Stomach (tissue), 9 donors: Measurements from ENCODE around the gene SH3BGRL2. TPM values are rescaled to one million over a fixed set of nuclear protein-coding genes. Genes with fewer than 3 reads are reported as not detected.

Experiments
- DNase-seq, 2 donors: peaks; one replicate each; pipeline versions ENCODE4 v3.0.0 to v3.0.0-alpha.2; 2013 to 2019
- H3K27ac ChIP-seq, 5 donors: fragments of 200-600 bp in 4 of 5; sonication (generic) in 4 of 5; one replicate each; pipeline ENCODE4 v1.5.1; 2013 to 2019; ENCODE audit warnings: mild to moderate bottlenecking in 1 of 5, moderate library complexity in 1 of 5
- H3K27me3 ChIP-seq, 3 donors: fragments of 200-600 bp; sonication (generic); one replicate each; pipeline ENCODE4 v1.5.1; 2017 to 2019; ENCODE audit warnings: mixed run types in 1 of 3
- H3K36me3 ChIP-seq, 4 donors: fragments of 200-600 bp; sonication (generic); 1 replicate in 3 of 4; 2 replicates in 1 of 4; pipeline ENCODE4 v1.5.1; 2016 to 2019
- H3K4me1 ChIP-seq, 4 donors: fragments of 200-600 bp; sonication (generic); one replicate each; pipeline ENCODE4 v1.5.1; 2016 to 2019
- H3K4me3 ChIP-seq, 4 donors: fragments of 200-600 bp; sonication (generic) in 3 of 4; one replicate each; pipeline ENCODE4 v1.5.1; 2016 to 2019; ENCODE audit warnings: mild to moderate bottlenecking in 1 of 4
- H3K9me3 ChIP-seq, 4 donors: fragments of 200-600 bp; sonication (generic); one replicate each; pipeline ENCODE4 v1.5.1; 2016 to 2019
- CTCF ChIP-seq, 7 experiments: fragments of 450-650 bp in 4 of 7; fragments of 200-600 bp in 3 of 7; sonication (generic) in 3 of 7; IDR thresholded peaks; one replicate each; pipeline ENCODE4 v1.5.1; 2016 to 2019; ENCODE audit warnings: antibody characterized with exemption in 7 of 7, control low read depth in 2 of 7, mild to moderate bottlenecking in 1 of 7
- EP300 ChIP-seq: sonication (generic); formaldehyde crosslinking; IDR thresholded peaks from one replicate; pipeline ENCODE4 v1.6.1; 2017; ENCODE audit warnings: antibody characterized with exemption
- POLR2A ChIP-seq, 4 donors: fragments of 450-650 bp; IDR thresholded peaks; one replicate each; pipeline ENCODE4 v1.6.1; 2016; ENCODE audit warnings: antibody characterized with exemption in 4 of 4, control low read depth in 2 of 4, mild to moderate bottlenecking in 1 of 4, moderate library complexity in 1 of 4
- POLR2AphosphoS5 ChIP-seq, 3 donors: sonication (generic); formaldehyde crosslinking; IDR thresholded peaks; one replicate each; pipeline ENCODE4 v1.6.1; 2016; ENCODE audit warnings: antibody characterized with exemption in 3 of 3
- WGBS, 5 donors: extraction: QIAGEN DNeasy Blood & Tissue Kit in 3 of 5; methylation state at CpG; one replicate each; pipeline versions ENCODE4 v1.1.5 to v1.1.7; 2013 to 2018; 5-methylcytosine and 5-hydroxymethylcytosine counted together
- intact Hi-C: fragments of 100-400 bp; cut with DNase I; formaldehyde crosslinking; loops from one replicate; pipeline ENCODE4 v1.15.1; 2023; ENCODE audit warnings: low total_unique reads
- polyA plus RNA-seq, 3 donors: library from polyadenylated mRNA; stranded (reverse); fragments of 200-250 nt; gene quantifications; one replicate each; pipeline ENCODE4 v1.2.3, GENCODE V29; 2013
- total RNA-seq, 5 donors: library from RNA; depleted of rRNA; stranded (reverse); fragments of >200 nt; gene quantifications; one replicate each; pipeline versions ENCODE4 v1.1.0 to v1.2.3, GENCODE V29; 2014 to 2016
- donor health status: healthy with polysubstance abuse.
- donor health status: Bipolar disorder and iron deficiency.
- donor health status: healthy.

SH3BGRL2 gene
- total and polyA plus RNA-seq, 8 donors, result 14.8 to 225 (median 33.3) TPM

- peaks cover 0 to under 1% (median under 1%) of the 10 kb centered on the region in 4 donors for H3K36me3 ChIP-seq
- no peak for TF ChIP-seq CTCF (IDR thresholded peaks at IDR 0.05)
- no peak for TF ChIP-seq POLR2AphosphoS5 (IDR thresholded peaks at IDR 0.05)
- no peak for DNase-seq
- peaks cover 54 to 79% (median 68%) of the 10 kb centered on the region in 4 donors for H3K4me1 ChIP-seq
- H3K27ac ChIP-seq, result peak overlapping the region in 1 of 5 donors; percentile 81
- intact Hi-C loops, result no loop called here
- 74 to 86% (median 81%) methylated on average over 5 of the region's 5 CpGs for WGBS, 5 donors
- H3K27me3 ChIP-seq, result no peaks in the 10 kb centered on the region
- no peak overlapping the region for H3K4me3 ChIP-seq
- no peaks in the 10 kb centered on the region for H3K9me3 ChIP-seq
Observed at GRCh38 chr6:79668381-79668780, 37.3 kb downstream of the SH3BGRL2 start.

- Histone ChIP-seq H3K27ac (peak overlapping the region in 2 of 5 donors; percentile 79 to 81), H3K9me3 (no peaks in the 10 kb centered on the region), H3K4me1 (peaks cover 44 to 72% (median 60%) of the 10 kb centered on the region in 4 donors), H3K4me3 (no peak overlapping the region), H3K27me3 (no peaks in the 10 kb centered on the region), H3K36me3 (peaks cover 0 to 15% (median 13%) of the 10 kb centered on the region in 4 donors)
- DNase-seq, result no peak
- no peak for TF ChIP-seq CTCF (IDR thresholded peaks at IDR 0.05)
- TF ChIP-seq POLR2AphosphoS5 (IDR thresholded peaks at IDR 0.05), result no peak
- no peak for TF ChIP-seq POLR2A (IDR thresholded peaks at IDR 0.05)
- no peak for TF ChIP-seq EP300
- intact Hi-C loops, result no loop called here
- WGBS, 5 donors, result 67 to 94% (median 73%) methylated on average over 1 of the region's 1 CpG
Observed at GRCh38 chr6:79669766-79670165, 38.6 kb downstream of the SH3BGRL2 start.

- Histone ChIP-seq H3K9me3 (no peaks in the 10 kb centered on the region), H3K4me1 (peaks cover 40 to 65% (median 51%) of the 10 kb centered on the region in 4 donors), H3K27me3 (no peaks in the 10 kb centered on the region), H3K36me3 (peaks cover 0 to 20% (median 18%) of the 10 kb centered on the region in 4 donors), H3K4me3 (no peak overlapping the region), H3K27ac (peak overlapping the region; percentile 68 to 84 (median 79))
- WGBS, 5 donors, result 65 to 81% (median 74%) methylated on average over 2 of the region's 2 CpGs
- intact Hi-C loops, result no loop called here
- TF ChIP-seq POLR2AphosphoS5 (IDR thresholded peaks at IDR 0.05) (no peak), POLR2A (IDR thresholded peaks at IDR 0.05) (no peak), EP300 (no peak), CTCF (IDR thresholded peaks at IDR 0.05) (no peak)
- DNase-seq, result no peak
Observed at GRCh38 chr6:79670789-79671188, 39.7 kb downstream of the SH3BGRL2 start.

- Histone ChIP-seq H3K27ac (peak overlapping the region; percentile 68 to 86 (median 79)), H3K4me3 (no peak overlapping the region), H3K27me3 (no peaks in the 10 kb centered on the region), H3K36me3 (peaks cover 0 to 20% (median 18%) of the 10 kb centered on the region in 4 donors), H3K4me1 (peaks cover 31 to 56% (median 43%) of the 10 kb centered on the region in 4 donors), H3K9me3 (no peaks in the 10 kb centered on the region)
- TF ChIP-seq POLR2A (IDR thresholded peaks at IDR 0.05), result no peak
- TF ChIP-seq POLR2AphosphoS5 (IDR thresholded peaks at IDR 0.05), result peak; percentile 17 to 71 (median 53)
- no peak for TF ChIP-seq CTCF (IDR thresholded peaks at IDR 0.05)
- no peak for TF ChIP-seq EP300
- 17 to 30% (median 26%) methylated on average over 4 of the region's 4 CpGs for WGBS, 5 donors
- peak; percentile 82 to 87 for DNase-seq
- intact Hi-C loops, result no loop called here
Observed at GRCh38 chr6:79671600-79672266, 40.6 kb downstream of the SH3BGRL2 start.
